T-helper 2 cell (primary cell): Measurements from ENCODE around the gene GPR52.

Experiments used
- DNase-seq, 5 experiments: peaks; one replicate each; pipeline versions ENCODE4 v3.0.0 to v3.0.0-alpha.2; 2012 to 2022

The GPR52 gene

DNA sequence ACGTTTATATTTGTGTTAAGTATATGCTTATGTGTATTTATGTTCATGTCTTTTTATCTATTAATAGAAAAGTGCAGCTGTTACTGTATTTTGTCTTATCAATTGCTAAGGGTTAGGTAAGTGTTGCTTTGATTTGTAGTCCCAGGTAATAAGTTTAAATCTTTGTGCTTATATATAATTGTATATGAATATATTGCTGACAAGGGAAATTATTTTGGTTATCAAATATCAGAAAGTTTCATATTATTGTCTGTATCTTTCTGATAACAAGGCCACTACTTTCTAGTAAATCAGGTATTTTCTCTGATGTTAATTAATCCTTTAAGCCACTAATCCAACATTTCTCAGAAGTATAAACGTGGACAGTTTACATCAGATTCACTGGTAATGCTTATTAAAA lies 21.3 kb downstream of the GPR52 start:
- no peak for DNase-seq

DNA sequence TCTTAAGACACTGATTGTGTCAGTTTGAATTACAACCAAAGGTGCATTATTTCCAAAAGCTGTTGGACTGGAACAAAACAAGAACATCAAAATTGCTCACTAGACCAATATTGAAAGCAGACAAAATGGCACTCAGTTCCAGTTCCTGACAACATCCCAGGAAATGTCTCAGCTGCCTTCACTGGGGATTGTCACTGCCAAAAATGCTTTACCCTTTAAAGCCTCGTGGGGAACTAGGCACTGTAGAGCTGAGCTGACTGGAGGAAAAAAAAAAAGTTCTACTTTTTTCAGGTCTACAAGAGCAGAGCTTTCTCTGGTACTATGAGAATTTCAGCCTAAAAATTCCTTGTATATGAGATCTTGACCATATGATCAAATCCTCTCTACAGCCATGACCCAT lies 21.9 kb downstream of the GPR52 start:
- no peak for DNase-seq

- DNase-seq = no peak
These were observed 31.5 kb downstream of the GPR52 start for GRCh38 chr1:174479281-174479680.

GRCh38 chr1:174480324-174480723 lies 32.6 kb downstream of the GPR52 start:
- DNase-seq = no peak

DNA sequence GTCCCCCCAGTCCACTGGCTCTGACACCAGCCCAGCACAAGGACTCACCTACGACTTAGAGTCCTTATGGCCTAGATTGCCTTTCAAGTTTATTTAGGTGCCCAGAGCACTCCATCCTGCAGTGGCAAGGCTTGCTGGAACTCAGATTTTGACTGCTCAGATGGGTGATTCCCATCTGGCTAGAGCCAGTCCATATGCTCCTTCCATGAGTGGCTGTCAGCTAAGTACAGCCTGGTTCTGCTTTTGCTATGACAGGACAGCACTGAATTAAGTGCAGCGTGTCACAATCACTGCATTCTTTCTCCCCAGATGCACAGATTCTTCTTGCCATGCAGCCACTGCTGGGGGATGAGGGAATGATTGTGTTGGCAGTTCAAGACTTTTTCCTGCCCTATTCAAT lies 43.8 kb downstream of the GPR52 start:
- no peak for DNase-seq

DNA sequence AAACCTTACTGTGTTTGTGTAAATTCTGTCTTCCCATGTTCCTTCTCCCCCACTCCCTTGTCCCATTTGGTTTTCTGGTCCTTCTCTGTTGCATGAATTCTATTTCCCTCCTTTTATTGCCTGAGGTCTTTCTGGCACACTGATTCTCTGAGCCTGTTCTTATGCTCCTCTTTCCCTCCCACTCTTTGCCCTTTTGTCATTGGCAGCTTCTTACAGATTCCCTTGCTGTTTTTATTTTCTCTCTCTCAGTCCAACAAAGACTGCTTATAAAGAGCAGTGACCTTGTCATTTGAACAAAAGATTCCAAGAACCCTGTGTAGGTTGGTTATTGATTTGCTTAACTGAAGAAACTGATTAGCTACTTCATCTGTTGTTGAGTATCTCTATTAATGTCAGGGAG lies 49.7 kb downstream of the GPR52 start:
- DNase-seq = no peak
